OCI-LY7 (cell line): ENCODE measurements around the gene RPL27A.

Source experiments
- CTCF ChIP-seq: fragments of 200-600 bp; sonication (generic); conservative IDR thresholded peaks from 2 replicates; pipeline ENCODE4 v1.5.1; 2014; ENCODE audit warnings: mild to moderate bottlenecking, antibody characterized with exemption, low read length, moderate library complexity, mixed read lengths
- EZH2phosphoT487 ChIP-seq: fragments of 200-600 bp; sonication (generic); IDR thresholded peaks from 2 replicates; pipeline ENCODE4 v1.6.1; 2018; ENCODE audit warnings: low read depth, borderline replicate concordance, mild to moderate bottlenecking, mixed run types, antibody characterized with exemption, low read length, moderate library complexity, mixed read lengths

GRCh38 chr11:8679006-8679405, 3.6 kb upstream of the RPL27A start:
- TF ChIP-seq CTCF (no peak), EZH2phosphoT487 (no peak)
